ENCODE data around the gene ZNF791. TPM values are rescaled to one million over a fixed set of nuclear protein-coding genes. Genes with fewer than 3 reads are reported as not detected.

ZNF791 gene
- polyA plus RNA-seq, 1 donor (not counting 4 experiments of a cell fraction or from before 2014, with no cell fraction given) = 11.5 TPM

GRCh38 chr19:12668346-12668745 lies 57.6 kb downstream of the ZNF791 start:
- H3K27ac ChIP-seq (ENCODE audit: control insufficient read depth, insufficient read depth, low read length) = peak overlapping the region; percentile 99
- no peaks in the 10 kb centered on the region for H4K20me1 ChIP-seq (ENCODE audit: control insufficient read depth, extremely low read depth, insufficient read depth, low read length)
- no peaks in the 10 kb centered on the region for H3K9me3 ChIP-seq (ENCODE audit: control insufficient read depth, low read depth, low read length)
- DNase-seq (ENCODE audit: low read depth, low spot score) (no peak), FAIRE-seq (no peak)
- H3K4me2 ChIP-seq (ENCODE audit: control insufficient read depth, extremely low read depth, insufficient read depth, low read depth, low read length) = peak overlapping the region; percentile 95
- no peaks in the 10 kb centered on the region for H3K27me3 ChIP-seq (ENCODE audit: control insufficient read depth, extremely low read depth, insufficient read depth, low read length)
- H3K79me2 ChIP-seq (ENCODE audit: control insufficient read depth, insufficient read depth, low read length) = peaks cover 46% of the 10 kb centered on the region
- H3K36me3 ChIP-seq (ENCODE audit: control insufficient read depth in 2 of 2, extremely low read depth in 1 of 2, insufficient read depth in 2 of 2, low read length in 2 of 2) = peaks cover 13 to 20% of the 10 kb centered on the region in 2 experiments
- no peak for TF ChIP-seq CTCF (optimal IDR thresholded peaks at IDR 0.05 in 1 of 3, IDR thresholded peaks at IDR 0.05 in 1 of 3, conservative IDR thresholded peaks at IDR 0.05 in 1 of 3; ENCODE audit: extremely low read depth in 1 of 3, insufficient read depth in 2 of 3, low read length in 3 of 3)
- TF ChIP-seq EZH2 (IDR thresholded peaks at IDR 0.05; ENCODE audit: low read length) = no peak
- dilution Hi-C loops (cut with MboI; ENCODE audit: extremely low pct_ligation_motif_present, low sequenced_read_pairs) = no loop called here
- H2AFZ ChIP-seq (ENCODE audit: control insufficient read depth, low read length) = no peak overlapping the region
- peak overlapping the region; percentile 94 for H3K9ac ChIP-seq (ENCODE audit: control insufficient read depth, extremely low read depth, insufficient read depth, low read length)
- peak overlapping the region; percentile 68 to 100 (median 91) for H3K4me3 ChIP-seq (ENCODE audit: control insufficient read depth in 2 of 3, extremely low read depth in 1 of 3, insufficient read depth in 2 of 3, low read depth in 1 of 3, low read length in 3 of 3)
- no peaks in the 10 kb centered on the region for H3K9me1 ChIP-seq (ENCODE audit: control insufficient read depth, extremely low read depth, insufficient read depth, low read length)
- H3K4me1 ChIP-seq (ENCODE audit: control insufficient read depth, extremely low read depth, insufficient read depth, low read length) = peaks cover 34% of the 10 kb centered on the region

GRCh38 chr19:12668932-12669269 lies 58.2 kb downstream of the ZNF791 start:
- H3K79me2 ChIP-seq (ENCODE audit: control insufficient read depth, insufficient read depth, low read length) = peaks cover 46% of the 10 kb centered on the region
- TF ChIP-seq CTCF (optimal IDR thresholded peaks at IDR 0.05 in 1 of 3, IDR thresholded peaks at IDR 0.05 in 1 of 3, conservative IDR thresholded peaks at IDR 0.05 in 1 of 3; ENCODE audit: extremely low read depth in 1 of 3, insufficient read depth in 2 of 3, low read length in 3 of 3) (no peak), EZH2 (IDR thresholded peaks at IDR 0.05; ENCODE audit: low read length) (no peak)
- H3K27ac ChIP-seq (ENCODE audit: control insufficient read depth, insufficient read depth, low read length) = peak overlapping the region; percentile 99
- no peaks in the 10 kb centered on the region for H3K9me3 ChIP-seq (ENCODE audit: control insufficient read depth, low read depth, low read length)
- H3K4me3 ChIP-seq (ENCODE audit: control insufficient read depth in 2 of 3, extremely low read depth in 1 of 3, insufficient read depth in 2 of 3, low read depth in 1 of 3, low read length in 3 of 3) = peak overlapping the region; percentile 68 to 100 (median 91)
- FAIRE-seq (no peak), DNase-seq (ENCODE audit: low read depth, low spot score) (peak; percentile 59)
- peak overlapping the region; percentile 94 for H3K9ac ChIP-seq (ENCODE audit: control insufficient read depth, extremely low read depth, insufficient read depth, low read length)
- H3K4me1 ChIP-seq (ENCODE audit: control insufficient read depth, extremely low read depth, insufficient read depth, low read length) = peaks cover 34% of the 10 kb centered on the region
- H2AFZ ChIP-seq (ENCODE audit: control insufficient read depth, low read length) = peak overlapping the region; percentile 92
- no peaks in the 10 kb centered on the region for H4K20me1 ChIP-seq (ENCODE audit: control insufficient read depth, extremely low read depth, insufficient read depth, low read length)
- H3K4me2 ChIP-seq (ENCODE audit: control insufficient read depth, extremely low read depth, insufficient read depth, low read depth, low read length) = peak overlapping the region; percentile 95
- peaks cover 10 to 19% of the 10 kb centered on the region in 2 experiments for H3K36me3 ChIP-seq (ENCODE audit: control insufficient read depth in 2 of 2, extremely low read depth in 1 of 2, insufficient read depth in 2 of 2, low read length in 2 of 2)
- dilution Hi-C loops (cut with MboI; ENCODE audit: extremely low pct_ligation_motif_present, low sequenced_read_pairs) = no loop called here
- H3K27me3 ChIP-seq (ENCODE audit: control insufficient read depth, extremely low read depth, insufficient read depth, low read length) = no peaks in the 10 kb centered on the region
- no peaks in the 10 kb centered on the region for H3K9me1 ChIP-seq (ENCODE audit: control insufficient read depth, extremely low read depth, insufficient read depth, low read length)
